HepG2 (cell line): ENCODE results near the gene RPL31. TPM values are rescaled to one million over a fixed set of nuclear protein-coding genes. Genes with fewer than 3 reads are reported as not detected.

Experiments used
- MTF1 ChIP-seq: sonication (generic); formaldehyde crosslinking; IDR thresholded peaks from 2 replicates; pipeline ENCODE4 v1.5.0; 2020; ENCODE audit warnings: missing genetic modification reagents
- NBN ChIP-seq: fragments of 450-650 bp; conservative IDR thresholded peaks from 2 replicates; pipeline ENCODE4 v1.6.1; 2017
- NFATC3 ChIP-seq: sonication (generic); formaldehyde crosslinking; IDR thresholded peaks from 2 replicates; pipeline ENCODE4 v1.5.1; 2020; ENCODE audit warnings: mild to moderate bottlenecking, missing genetic modification reagents
- RAD21 ChIP-seq: fragments of 450-650 bp; formaldehyde crosslinking; IDR thresholded peaks from 2 replicates; pipeline ENCODE4 v1.5.0; 2020; ENCODE audit warnings: mild to moderate bottlenecking
- SP5 ChIP-seq: IDR thresholded peaks from 2 replicates; pipeline ENCODE4 v1.6.1; 2016; ENCODE audit warnings: low read depth, borderline replicate concordance
- TAF15 ChIP-seq: fragments of 200-400 bp; formaldehyde crosslinking; IDR thresholded peaks from one replicate; pipeline ENCODE4 v1.6.1; 2018; ENCODE audit warnings: mild to moderate bottlenecking, low read depth, low read length; ENCODE audit not compliant: poor library complexity, severe bottlenecking
- TCF12 ChIP-seq, 2 experiments: fragments of 450-650 bp in 1 of 2; sonication (generic) in 1 of 2; formaldehyde crosslinking in 1 of 2; IDR thresholded peaks; 2 replicates each; pipeline versions ENCODE4 v1.6.1 to v1.8.0; 2017 to 2022; ENCODE audit warnings: antibody characterized with exemption in 1 of 2, mild to moderate bottlenecking in 1 of 2, missing genetic modification reagents in 1 of 2, moderate library complexity in 1 of 2
- ZFYVE20 ChIP-seq: sonication (generic); formaldehyde crosslinking; IDR thresholded peaks from 2 replicates; pipeline ENCODE4 v1.8.0; 2023; ENCODE audit warnings: low read depth, mild to moderate bottlenecking, moderate library complexity, missing genetic modification reagents, borderline replicate concordance
- ZNF530 ChIP-seq: sonication (generic); formaldehyde crosslinking; IDR thresholded peaks from 2 replicates; pipeline ENCODE4 v1.5.0; 2020; ENCODE audit warnings: low read depth, mild to moderate bottlenecking, missing genetic modification reagents
- polyA plus RNA-seq, 8 experiments: library from polyadenylated mRNA; depleted of rRNA in 3 of 8; stranded (reverse) in 7 of 8; unstranded in 1 of 8; fragments of >200 nt; fragmentation: Illumina TruSeq in 4 of 8; extraction: Trizol in 4 of 8; gene quantifications; 2 replicates each; pipeline versions ENCODE4 v1.2.1 to v1.2.3, GENCODE V29; 2011 to 2016; ENCODE audit warnings: low read depth in 4 of 8, missing spikeins in 1 of 8, mixed read lengths in 1 of 8; ENCODE audit not compliant: insufficient read depth in 1 of 8
- total RNA-seq, 5 experiments: library from RNA; depleted of rRNA; stranded (reverse); fragments of >200 nt; fragmentation: Illumina TruSeq; extraction: Trizol; gene quantifications; 2 replicates each; pipeline ENCODE4 v1.2.3, GENCODE V29; 2016; ENCODE audit warnings: low read depth in 1 of 5
- TF ChIP-seq, protein P1 (sequence below): sonication (generic); formaldehyde crosslinking; IDR thresholded peaks from 2 replicates; pipeline ENCODE4 v1.4.0; 2020; ENCODE audit warnings: missing genetic modification reagents, borderline replicate concordance
- TF ChIP-seq, protein P2 (sequence below), 2 experiments: fragments of 450-650 bp in 1 of 2; sonication (generic) in 1 of 2; formaldehyde crosslinking; IDR thresholded peaks; 2 replicates each; pipeline versions ENCODE4 v1.5.0 to v1.8.0; 2020 to 2022; ENCODE audit warnings: mild to moderate bottlenecking in 1 of 2, missing genetic modification reagents in 1 of 2
- TF ChIP-seq, protein P3 (sequence below): IDR thresholded peaks from 2 replicates; pipeline ENCODE4 v1.6.1; 2012; ENCODE audit warnings: low read length, improper control_type of control experiment
- TF ChIP-seq, protein P4 (sequence below): IDR thresholded peaks from 2 replicates; pipeline ENCODE4 v1.6.1; 2016; ENCODE audit warnings: missing genetic modification reagents, missing compliant biosample characterization
- TF ChIP-seq, protein P5 (sequence below): sonication (generic); formaldehyde crosslinking; IDR thresholded peaks from 2 replicates; pipeline ENCODE4 v1.4.0; 2020; ENCODE audit warnings: missing genetic modification reagents, borderline replicate concordance
- TF ChIP-seq, protein P6 (sequence below): sonication (generic); formaldehyde crosslinking; IDR thresholded peaks from 2 replicates; pipeline ENCODE4 v1.8.1; 2023; ENCODE audit warnings: mild to moderate bottlenecking, missing genetic modification reagents, borderline replicate concordance
- TF ChIP-seq, protein P7 (sequence below): IDR thresholded peaks from 2 replicates; pipeline ENCODE4 v1.6.1; 2016; ENCODE audit warnings: control low read depth

The RPL31 gene
- total and polyA plus RNA-seq, 2 of the 13 experiments (the other 11 are each of a cell fraction or from before 2014, with no cell fraction given): 3,331 to 3,582 TPM

DNA sequence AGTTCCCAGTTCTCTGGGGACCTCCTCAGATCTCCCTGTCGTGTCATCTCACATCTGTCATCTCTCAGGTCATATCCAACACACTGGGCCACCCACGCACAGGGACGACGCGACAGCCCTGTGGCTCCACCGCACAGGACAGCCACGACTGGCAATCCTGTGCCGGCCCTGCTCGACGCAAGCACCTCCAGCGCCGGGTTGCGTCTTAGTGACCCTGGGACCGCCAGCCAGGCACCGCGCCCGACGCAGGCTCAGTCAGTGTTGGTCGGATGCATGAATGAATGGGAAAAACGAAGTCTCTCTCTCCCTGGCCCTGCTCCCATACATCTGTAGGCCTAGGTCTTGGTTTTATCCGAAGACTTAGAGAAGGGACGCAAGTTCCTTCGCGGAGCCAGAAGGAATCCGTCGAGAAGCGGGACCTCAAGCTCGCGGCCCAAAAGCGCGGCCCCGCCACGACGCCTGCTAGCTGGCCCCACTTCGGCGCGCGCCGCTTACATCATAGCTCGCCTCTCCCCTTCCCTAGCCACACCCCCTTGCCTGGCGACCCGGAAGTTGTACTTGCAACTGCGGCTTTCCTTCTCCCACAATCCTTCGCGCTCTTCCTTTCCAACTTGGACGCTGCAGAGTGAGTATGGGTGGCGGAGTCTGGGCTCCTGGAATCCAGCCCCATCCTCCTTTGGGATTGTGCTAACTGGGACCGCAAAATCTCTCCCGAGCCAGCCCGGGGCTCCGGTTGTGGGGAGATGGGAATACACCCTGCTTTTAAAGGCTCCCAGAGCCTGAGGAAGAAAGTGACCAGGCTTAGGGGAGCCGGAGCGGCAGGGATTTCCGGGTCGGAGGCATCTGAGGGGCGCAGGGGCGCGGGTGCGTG, at the start of gene RPL31 (continued):
- TF ChIP-seq, protein P1, sequence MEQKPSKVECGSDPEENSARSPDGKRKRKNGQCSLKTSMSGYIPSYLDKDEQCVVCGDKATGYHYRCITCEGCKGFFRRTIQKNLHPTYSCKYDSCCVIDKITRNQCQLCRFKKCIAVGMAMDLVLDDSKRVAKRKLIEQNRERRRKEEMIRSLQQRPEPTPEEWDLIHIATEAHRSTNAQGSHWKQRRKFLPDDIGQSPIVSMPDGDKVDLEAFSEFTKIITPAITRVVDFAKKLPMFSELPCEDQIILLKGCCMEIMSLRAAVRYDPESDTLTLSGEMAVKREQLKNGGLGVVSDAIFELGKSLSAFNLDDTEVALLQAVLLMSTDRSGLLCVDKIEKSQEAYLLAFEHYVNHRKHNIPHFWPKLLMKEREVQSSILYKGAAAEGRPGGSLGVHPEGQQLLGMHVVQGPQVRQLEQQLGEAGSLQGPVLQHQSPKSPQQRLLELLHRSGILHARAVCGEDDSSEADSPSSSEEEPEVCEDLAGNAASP (CRISPR knock-in tag): peak; percentile 71
- TF ChIP-seq NBN (no peak), ZFYVE20 (CRISPR knock-in tag) (peak; percentile 99), NFATC3 (peak; percentile 97), TCF12 (IDR thresholded peaks at IDR 0.05) (no peak), TCF12 (CRISPR knock-in tag; IDR thresholded peaks at IDR 0.05) (peak; percentile 93; the same call in 1 of the 2 replicates), RAD21 (CRISPR knock-in tag) (no peak; the same call in 1 of the 2 replicates), SP5 (CRISPR knock-in tag) (peak; percentile 92), ZNF530 (no peak), MTF1 (peak; percentile 94), TAF15 (peak; percentile 61)
- TF ChIP-seq, protein P2, sequence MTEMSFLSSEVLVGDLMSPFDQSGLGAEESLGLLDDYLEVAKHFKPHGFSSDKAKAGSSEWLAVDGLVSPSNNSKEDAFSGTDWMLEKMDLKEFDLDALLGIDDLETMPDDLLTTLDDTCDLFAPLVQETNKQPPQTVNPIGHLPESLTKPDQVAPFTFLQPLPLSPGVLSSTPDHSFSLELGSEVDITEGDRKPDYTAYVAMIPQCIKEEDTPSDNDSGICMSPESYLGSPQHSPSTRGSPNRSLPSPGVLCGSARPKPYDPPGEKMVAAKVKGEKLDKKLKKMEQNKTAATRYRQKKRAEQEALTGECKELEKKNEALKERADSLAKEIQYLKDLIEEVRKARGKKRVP (CRISPR knock-in tag; IDR thresholded peaks at IDR 0.05): peak in 1 of 2 experiments; percentile 96; a peak in 2 of 4 replicates
- TF ChIP-seq, protein P3, sequence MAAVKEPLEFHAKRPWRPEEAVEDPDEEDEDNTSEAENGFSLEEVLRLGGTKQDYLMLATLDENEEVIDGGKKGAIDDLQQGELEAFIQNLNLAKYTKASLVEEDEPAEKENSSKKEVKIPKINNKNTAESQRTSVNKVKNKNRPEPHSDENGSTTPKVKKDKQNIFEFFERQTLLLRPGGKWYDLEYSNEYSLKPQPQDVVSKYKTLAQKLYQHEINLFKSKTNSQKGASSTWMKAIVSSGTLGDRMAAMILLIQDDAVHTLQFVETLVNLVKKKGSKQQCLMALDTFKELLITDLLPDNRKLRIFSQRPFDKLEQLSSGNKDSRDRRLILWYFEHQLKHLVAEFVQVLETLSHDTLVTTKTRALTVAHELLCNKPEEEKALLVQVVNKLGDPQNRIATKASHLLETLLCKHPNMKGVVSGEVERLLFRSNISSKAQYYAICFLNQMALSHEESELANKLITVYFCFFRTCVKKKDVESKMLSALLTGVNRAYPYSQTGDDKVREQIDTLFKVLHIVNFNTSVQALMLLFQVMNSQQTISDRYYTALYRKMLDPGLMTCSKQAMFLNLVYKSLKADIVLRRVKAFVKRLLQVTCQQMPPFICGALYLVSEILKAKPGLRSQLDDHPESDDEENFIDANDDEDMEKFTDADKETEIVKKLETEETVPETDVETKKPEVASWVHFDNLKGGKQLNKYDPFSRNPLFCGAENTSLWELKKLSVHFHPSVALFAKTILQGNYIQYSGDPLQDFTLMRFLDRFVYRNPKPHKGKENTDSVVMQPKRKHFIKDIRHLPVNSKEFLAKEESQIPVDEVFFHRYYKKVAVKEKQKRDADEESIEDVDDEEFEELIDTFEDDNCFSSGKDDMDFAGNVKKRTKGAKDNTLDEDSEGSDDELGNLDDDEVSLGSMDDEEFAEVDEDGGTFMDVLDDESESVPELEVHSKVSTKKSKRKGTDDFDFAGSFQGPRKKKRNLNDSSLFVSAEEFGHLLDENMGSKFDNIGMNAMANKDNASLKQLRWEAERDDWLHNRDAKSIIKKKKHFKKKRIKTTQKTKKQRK: no peak
- TF ChIP-seq, protein P4, sequence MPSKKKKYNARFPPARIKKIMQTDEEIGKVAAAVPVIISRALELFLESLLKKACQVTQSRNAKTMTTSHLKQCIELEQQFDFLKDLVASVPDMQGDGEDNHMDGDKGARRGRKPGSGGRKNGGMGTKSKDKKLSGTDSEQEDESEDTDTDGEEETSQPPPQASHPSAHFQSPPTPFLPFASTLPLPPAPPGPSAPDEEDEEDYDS (CRISPR knock-in tag): peak; percentile 100
- TF ChIP-seq, protein P5, sequence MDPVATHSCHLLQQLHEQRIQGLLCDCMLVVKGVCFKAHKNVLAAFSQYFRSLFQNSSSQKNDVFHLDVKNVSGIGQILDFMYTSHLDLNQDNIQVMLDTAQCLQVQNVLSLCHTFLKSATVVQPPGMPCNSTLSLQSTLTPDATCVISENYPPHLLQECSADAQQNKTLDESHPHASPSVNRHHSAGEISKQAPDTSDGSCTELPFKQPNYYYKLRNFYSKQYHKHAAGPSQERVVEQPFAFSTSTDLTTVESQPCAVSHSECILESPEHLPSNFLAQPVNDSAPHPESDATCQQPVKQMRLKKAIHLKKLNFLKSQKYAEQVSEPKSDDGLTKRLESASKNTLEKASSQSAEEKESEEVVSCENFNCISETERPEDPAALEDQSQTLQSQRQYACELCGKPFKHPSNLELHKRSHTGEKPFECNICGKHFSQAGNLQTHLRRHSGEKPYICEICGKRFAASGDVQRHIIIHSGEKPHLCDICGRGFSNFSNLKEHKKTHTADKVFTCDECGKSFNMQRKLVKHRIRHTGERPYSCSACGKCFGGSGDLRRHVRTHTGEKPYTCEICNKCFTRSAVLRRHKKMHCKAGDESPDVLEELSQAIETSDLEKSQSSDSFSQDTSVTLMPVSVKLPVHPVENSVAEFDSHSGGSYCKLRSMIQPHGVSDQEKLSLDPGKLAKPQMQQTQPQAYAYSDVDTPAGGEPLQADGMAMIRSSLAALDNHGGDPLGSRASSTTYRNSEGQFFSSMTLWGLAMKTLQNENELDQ: peak; percentile 59; the same call in 1 of the 2 replicates
- TF ChIP-seq, protein P6, sequence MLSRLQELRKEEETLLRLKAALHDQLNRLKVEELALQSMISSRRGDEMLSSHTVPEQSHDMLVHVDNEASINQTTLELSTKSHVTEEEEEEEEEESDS (CRISPR knock-in tag): peak; percentile 97
- TF ChIP-seq, protein P7, sequence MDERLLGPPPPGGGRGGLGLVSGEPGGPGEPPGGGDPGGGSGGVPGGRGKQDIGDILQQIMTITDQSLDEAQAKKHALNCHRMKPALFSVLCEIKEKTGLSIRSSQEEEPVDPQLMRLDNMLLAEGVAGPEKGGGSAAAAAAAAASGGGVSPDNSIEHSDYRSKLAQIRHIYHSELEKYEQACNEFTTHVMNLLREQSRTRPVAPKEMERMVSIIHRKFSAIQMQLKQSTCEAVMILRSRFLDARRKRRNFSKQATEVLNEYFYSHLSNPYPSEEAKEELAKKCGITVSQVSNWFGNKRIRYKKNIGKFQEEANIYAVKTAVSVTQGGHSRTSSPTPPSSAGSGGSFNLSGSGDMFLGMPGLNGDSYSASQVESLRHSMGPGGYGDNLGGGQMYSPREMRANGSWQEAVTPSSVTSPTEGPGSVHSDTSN (CRISPR knock-in tag): no peak
